NCI-H2196 (cell line): Measurements from ENCODE around the gene SNCAIP.

Source experiments
- DNase-seq: peaks from one replicate; lab custom pipeline; 2025; ENCODE audit not compliant: unreplicated experiment; lab: John Stamatoyannopoulos, UW

SNCAIP gene

GRCh38 chr5:122420537-122421236 lies 108.7 kb downstream of the SNCAIP start:
- DNase-seq = no peak

DNA sequence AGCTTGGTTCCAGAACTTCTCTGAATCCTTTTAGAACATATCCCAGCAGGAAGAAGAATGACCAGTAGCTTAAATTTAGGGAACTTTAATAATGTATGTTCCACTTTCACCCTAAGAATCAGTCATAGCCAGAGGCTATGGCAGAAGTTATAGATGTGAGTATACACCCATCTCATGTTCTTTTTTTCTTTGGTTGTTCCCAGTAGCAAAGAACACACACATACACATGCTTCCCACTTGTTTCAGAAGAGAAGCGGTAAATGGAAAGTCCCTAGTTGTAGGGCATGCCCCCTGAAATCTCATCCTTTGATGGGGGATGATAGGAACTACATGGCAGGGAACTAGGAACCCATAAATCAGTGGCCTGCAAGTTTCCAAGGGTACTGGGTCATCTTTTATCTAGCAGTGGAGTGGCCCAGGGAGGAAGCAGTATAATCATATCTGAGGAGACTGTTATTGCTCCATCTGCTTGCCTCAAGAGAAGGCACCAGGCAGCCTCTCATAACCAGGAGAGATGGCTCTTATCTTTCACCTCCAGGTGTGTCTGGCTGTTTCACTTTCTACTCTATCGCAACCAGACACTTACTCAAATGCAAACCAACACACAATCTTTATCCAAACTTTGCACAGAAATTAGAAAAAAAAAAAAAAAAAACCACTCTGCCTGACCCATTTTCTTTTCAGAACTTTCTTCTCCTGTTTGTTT lies 109.5 kb downstream of the SNCAIP start:
- DNase-seq = no peak

DNA sequence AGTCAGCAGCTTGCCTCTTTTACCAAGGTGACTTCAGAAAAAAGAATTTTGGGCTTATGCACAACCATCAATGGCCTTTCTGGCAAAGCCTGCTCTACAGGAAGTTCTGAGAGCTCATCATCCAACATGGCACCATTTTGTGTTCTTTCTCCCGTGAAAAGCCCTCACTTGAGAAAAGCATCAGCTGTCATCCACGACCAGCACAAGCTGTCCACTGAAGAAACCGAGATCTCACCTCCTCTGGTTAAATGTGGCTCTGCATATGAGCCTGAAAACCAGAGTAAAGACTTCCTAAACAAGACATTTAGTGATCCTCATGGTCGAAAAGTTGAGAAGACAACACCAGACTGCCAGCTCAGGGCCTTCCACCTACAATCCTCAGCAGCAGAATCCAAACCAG lies 111.2 kb downstream of the SNCAIP start:
- no peak for DNase-seq

GRCh38 chr5:122424132-122424531 lies 112.1 kb downstream of the SNCAIP start:
- no peak for DNase-seq

GRCh38 chr5:122426301-122426700 lies 114.3 kb downstream of the SNCAIP start:
- DNase-seq = no peak

DNA sequence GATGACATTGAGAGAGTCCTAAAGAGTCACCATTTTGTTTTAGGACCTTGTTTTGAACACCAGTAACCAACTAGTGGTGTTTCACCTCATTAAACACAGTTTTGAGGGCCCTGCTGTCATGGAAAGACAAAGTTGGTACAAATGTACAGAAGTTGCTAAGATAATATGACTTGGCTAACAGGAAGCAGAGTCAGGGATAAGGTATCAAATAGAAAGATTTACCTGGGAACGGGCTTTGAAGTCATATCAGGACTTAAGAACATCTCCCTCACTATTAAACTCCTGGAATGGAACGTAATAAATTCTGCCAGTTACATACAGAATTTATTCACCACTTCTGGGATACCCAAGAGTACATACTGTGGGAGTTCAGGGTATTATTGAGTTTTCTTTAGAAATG lies 115.6 kb downstream of the SNCAIP start:
- DNase-seq = no peak

- no peak for DNase-seq
Observed at GRCh38 chr5:122429545-122430318, 117.7 kb downstream of the SNCAIP start.

DNA sequence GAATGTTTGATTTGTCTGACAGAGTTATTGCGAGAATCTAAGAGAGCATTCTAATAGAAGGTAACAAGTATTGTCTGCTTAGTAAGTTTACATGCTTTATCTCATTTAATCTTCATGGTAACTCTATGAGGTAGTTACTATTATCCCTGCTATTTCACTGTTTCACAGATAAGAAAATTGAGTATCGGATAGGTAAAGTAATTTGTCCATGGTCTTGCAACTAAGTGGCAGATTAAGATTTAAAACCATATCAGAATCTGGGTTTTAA lies 118.2 kb downstream of the SNCAIP start:
- DNase-seq = no peak

DNA sequence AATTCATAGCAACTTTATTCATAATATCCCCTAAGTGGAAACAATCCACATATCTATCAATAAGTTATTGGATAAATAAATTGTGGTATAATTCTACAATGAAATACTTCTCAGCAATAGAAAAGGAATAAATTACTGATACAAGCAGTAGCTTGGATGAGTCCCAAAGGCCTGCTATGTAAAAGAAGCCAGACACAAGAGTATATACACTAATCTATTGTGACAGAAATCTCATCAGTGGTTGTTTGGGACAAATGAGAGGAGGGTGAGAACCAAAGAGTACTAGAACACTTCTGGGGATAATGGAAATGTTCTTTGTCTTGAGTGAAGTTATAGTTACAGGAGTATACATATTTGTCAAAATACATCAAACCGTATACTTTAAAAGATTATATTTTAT lies 119.3 kb downstream of the SNCAIP start:
- DNase-seq = no peak

GRCh38 chr5:122434205-122434970 lies 122.4 kb downstream of the SNCAIP start:
- DNase-seq = no peak

- DNase-seq = no peak
Observed at GRCh38 chr5:122435234-122435633, 123.2 kb downstream of the SNCAIP start.

DNA sequence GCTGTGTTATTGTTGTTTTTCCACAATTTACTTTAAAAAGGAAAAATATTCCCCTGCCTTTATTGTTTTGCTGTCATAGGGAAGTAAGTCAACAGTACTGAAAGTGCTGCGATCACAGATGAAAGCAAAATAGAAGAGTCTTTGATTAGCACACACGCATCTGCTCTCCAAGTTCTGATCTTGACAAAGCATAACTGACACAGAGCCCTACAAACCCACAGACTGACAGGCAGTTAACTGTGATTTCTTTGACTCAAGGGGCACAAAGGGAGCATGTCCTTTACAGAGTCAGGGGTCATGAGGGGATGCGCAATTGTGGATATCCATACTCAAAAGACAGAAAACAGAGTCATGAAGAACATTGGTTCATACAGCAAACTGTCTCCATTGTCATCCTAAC lies 123.7 kb downstream of the SNCAIP start:
- no peak for DNase-seq

DNA sequence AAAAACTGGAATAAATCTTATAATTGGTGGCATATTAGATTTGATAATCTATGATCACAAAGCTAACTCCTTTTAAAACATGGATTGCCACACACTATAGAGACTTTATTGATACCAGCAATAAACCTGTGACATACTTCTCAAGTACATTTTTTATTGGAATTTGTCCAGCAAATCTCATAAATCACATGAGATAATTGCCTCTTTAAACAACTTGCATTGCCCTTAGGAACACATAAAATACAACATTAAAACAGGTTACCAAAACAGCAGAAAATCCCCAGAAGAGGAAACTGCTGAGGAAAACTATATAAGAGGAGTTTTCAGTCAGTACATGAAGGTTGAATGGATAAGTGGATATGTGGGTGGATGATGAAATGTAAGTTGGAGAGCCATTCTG lies 124.6 kb downstream of the SNCAIP start:
- no peak for DNase-seq

GRCh38 chr5:122439645-122440044 lies 127.6 kb downstream of the SNCAIP start:
- no peak for DNase-seq

GRCh38 chr5:122442938-122443337 lies 130.9 kb downstream of the SNCAIP start:
- no peak for DNase-seq

- DNase-seq = no peak
Observed at GRCh38 chr5:122444411-122444810, 132.4 kb downstream of the SNCAIP start.

DNA sequence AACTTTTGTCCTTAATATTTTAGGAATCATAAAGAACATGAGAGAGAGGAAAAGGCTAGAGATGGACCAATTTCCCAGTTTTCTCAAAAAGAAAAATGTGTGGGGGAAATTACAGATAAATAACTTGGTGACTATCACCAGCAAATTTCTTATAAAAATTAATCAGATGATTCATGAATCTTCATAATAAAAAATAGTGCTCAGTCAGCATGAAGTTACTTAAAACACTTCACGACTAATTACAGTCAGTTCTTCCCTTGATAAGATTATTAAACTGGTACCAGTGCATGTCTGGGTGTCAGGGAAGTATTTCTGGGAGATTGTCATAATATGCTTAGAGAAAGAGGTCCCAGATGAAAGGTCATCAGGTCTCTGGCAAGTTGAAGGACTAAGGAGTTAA lies 133.0 kb downstream of the SNCAIP start:
- no peak for DNase-seq

GRCh38 chr5:122447072-122447471 lies 135.0 kb downstream of the SNCAIP start:
- no peak for DNase-seq

DNA sequence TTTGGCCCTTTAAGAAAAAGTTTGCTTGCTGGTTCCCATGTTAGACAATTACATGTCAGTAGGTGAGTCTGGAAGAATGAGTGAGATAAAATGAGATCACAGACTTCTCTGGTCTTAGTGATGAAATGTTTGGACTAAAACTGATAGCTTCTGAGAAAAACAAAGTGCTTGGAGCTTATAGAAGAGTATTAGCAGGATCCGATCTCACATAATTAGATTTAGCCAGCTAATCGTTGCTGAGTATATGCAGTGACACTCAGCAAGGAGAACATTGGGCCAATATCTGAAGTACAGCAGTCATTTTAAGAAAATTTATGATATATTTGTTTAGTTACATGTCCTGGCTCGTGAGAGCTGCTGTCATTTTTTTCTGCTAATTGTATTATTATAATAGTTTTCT lies 135.8 kb downstream of the SNCAIP start:
- DNase-seq = no peak

GRCh38 chr5:122454541-122454940 lies 142.5 kb downstream of the SNCAIP start:
- no peak for DNase-seq

GRCh38 chr5:122455939-122456338 lies 143.9 kb downstream of the SNCAIP start:
- DNase-seq = no peak
